Measurements from ENCODE around the gene SHC4. TPM values are rescaled to one million over a fixed set of nuclear protein-coding genes. Genes with fewer than 3 reads are reported as not detected.
A peak's percentile ranks its signal among the peaks of the same experiment; 100 is the strongest.

SHC4 gene
- total and polyA plus RNA-seq, 7 experiments from 2014 or later = 1.2 TPM; not detected in 6

DNA sequence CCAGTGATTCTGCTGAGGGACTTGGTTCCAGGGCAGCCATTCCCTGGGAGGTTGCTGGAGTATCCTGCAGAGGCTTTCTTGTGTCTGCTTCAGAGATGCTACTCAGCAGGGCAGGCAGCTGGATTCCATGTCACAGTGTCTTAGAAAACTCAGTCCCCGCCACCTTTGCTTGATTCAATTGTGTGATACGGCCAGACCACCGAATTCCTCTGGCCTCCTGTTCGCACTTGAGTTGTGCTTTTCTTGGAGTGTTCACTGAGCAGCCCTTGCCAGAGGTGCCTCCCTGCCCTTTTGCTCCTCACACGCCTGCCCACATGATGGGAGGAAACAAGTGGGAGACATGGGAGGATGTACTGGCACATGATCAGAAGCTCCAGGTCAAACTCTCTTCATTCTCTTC lies 19.6 kb upstream of the SHC4 start:
- Histone ChIP-seq H3K27me3 (ENCODE audit: control insufficient read depth in 2 of 2, insufficient read depth in 2 of 2, low read length in 2 of 2) (no peaks in the 10 kb centered on the region), H3K9me3 (ENCODE audit: control insufficient read depth in 2 of 3, low read length in 3 of 3) (no peaks in the 10 kb centered on the region), H3K4me1 (ENCODE audit: control insufficient read depth in 2 of 2, insufficient read depth in 2 of 2, low read length in 2 of 2) (no peaks in the 10 kb centered on the region), H3K27ac (ENCODE audit: low read depth, low read length) (no peak overlapping the region), H3K36me3 (ENCODE audit: control insufficient read depth in 2 of 3, insufficient read depth in 3 of 3, low read length in 3 of 3) (no peaks in the 10 kb centered on the region), H3K4me3 (ENCODE audit: low read length) (no peak overlapping the region)
- intact Hi-C loops (cut with micrococcal nuclease) = no loop called here
- Mint-ChIP-seq H3K36me3 (peaks cover 0 to 4% (median 0%) of the 10 kb centered on the region in 5 donors), H3K4me3 (no peak overlapping the region), H3K27ac (no peak overlapping the region), H3K9me3 (no peaks in the 10 kb centered on the region), H3K4me1 (peaks cover 0 to 5% (median 0%) of the 10 kb centered on the region in 7 donors), H3K27me3 (peaks cover 7 to 28% (median 23%) of the 10 kb centered on the region in 5 donors)
- DNase-seq (no peak), ATAC-seq (no peak)
- CTCF ChIA-PET = no interaction called here
- POLR2A ChIA-PET = no interaction called here

DNA sequence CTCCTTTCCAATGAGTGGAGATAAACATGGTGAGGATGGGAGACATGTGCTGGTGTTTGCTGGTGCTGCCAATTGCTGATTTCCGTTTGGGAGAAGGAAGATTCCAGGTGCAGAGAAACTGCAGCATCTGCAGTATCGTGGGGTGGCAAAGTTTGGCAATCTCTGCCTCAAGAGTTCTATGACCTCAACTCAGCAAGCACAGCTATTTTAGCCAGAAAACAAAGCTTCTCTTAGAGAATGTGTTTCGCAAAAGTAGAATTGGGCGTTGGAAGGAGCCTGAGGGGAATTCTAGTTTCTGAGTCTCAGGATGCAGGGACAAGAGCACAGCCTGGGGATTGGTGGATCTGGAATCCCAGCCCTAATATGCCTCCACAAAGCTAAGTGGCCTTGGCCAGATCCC lies 18.2 kb upstream of the SHC4 start:
- no peak overlapping the region for H3K27ac Mint-ChIP-seq

DNA sequence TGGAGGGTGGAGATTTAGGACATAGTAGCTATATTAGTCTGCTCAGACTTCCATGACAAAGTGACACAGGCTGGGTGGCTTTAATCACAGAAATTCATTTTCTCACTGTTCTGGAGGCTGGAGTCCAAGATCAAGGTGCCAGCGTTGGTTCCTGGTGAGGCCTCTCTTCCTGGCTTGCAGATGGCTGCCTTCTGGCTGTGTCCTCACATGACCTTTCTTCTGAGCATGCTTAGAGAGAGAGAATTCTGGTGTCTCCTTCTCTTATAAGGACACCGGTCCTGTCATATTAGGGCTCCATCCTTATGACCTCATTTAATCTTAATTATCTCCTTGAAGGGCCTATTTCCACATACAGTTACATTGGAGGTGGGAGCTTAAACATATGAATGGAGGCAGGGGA lies 14.9 kb upstream of the SHC4 start:
- DNase-seq = no peak
- no peaks in the 10 kb centered on the region for H3K9me3 Mint-ChIP-seq
- CTCF ChIA-PET = interaction anchor here (0.7 kb wide), 1 partner anchor 173 kb away, joined by 3 read pairs; no protein-coding TSS in a partner anchor

More for the DNA sequence above, 18.2 kb upstream of the SHC4 start:
- ATAC-seq (no peak), DNase-seq (no peak)
- Histone ChIP-seq H3K9me3 (ENCODE audit: control insufficient read depth in 2 of 3, low read length in 3 of 3) (no peaks in the 10 kb centered on the region), H3K36me3 (ENCODE audit: control insufficient read depth in 2 of 3, insufficient read depth in 3 of 3, low read length in 3 of 3) (no peaks in the 10 kb centered on the region), H3K27ac (ENCODE audit: low read depth, low read length) (no peak overlapping the region), H3K27me3 (ENCODE audit: control insufficient read depth in 2 of 2, insufficient read depth in 2 of 2, low read length in 2 of 2) (no peaks in the 10 kb centered on the region), H3K4me1 (ENCODE audit: control insufficient read depth in 2 of 2, insufficient read depth in 2 of 2, low read length in 2 of 2) (no peaks in the 10 kb centered on the region), H3K4me3 (ENCODE audit: low read length) (no peak overlapping the region)
- ChIA-PET CTCF (no interaction called here), POLR2A (no interaction called here)
- H3K9me3 Mint-ChIP-seq = no peaks in the 10 kb centered on the region
- H3K36me3 Mint-ChIP-seq = peaks cover 0 to 4% (median 0%) of the 10 kb centered on the region in 5 donors
- intact Hi-C loops (cut with micrococcal nuclease) = no loop called here
- peaks cover 7 to 29% (median 23%) of the 10 kb centered on the region in 5 donors for H3K27me3 Mint-ChIP-seq
- peaks cover 0 to 5% (median 0%) of the 10 kb centered on the region in 7 donors for H3K4me1 Mint-ChIP-seq
- no peak overlapping the region for H3K4me3 Mint-ChIP-seq

DNA sequence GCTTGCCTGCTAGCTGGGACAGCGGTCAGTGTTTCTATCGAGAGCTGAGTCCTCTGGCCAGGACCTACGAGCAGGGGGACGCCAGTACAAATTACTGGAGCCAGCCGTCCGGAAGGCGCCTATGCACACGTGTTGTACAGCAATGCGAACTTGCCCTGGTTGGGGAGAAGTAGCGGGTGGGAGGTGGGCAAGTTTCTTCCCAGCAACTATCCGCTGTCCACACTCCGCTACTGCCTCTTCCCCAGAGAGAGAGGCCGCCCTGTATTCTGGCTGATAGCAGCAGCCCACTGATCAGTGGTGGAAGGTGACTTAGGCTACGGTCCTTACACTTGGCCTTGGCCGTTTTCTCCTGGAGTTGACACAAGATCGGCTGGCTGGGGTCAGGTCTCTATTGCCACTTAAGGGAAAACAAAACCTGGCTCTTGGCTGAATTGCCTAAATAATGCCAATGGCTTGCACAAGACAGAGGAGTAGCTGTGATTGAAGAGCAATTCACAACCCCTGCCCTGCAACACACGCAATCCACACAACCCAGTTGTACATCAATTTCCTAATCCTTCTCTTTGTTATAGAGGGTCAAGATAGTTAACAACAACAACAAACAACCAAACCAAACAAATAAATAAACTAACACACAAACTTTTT lies 12.8 kb upstream of the SHC4 start:
- peaks cover 0 to 10% (median 0%) of the 10 kb centered on the region in 7 donors for H3K4me1 Mint-ChIP-seq
- peak overlapping the region; percentile 58 for H3K4me3 ChIP-seq (ENCODE audit: low read length)

More for the DNA sequence above, 14.9 kb upstream of the SHC4 start:
- POLR2A ChIA-PET = interaction anchor here (1.2 kb wide), 1 partner anchor 176 kb away, joined by 3 read pairs; the partner anchor contains the start of gene COPS2
- no peaks in the 10 kb centered on the region for H3K9me3 ChIP-seq (ENCODE audit: control insufficient read depth in 2 of 3, low read length in 3 of 3)
- no peaks in the 10 kb centered on the region for H3K27me3 ChIP-seq (ENCODE audit: control insufficient read depth in 2 of 2, insufficient read depth in 2 of 2, low read length in 2 of 2)
- H3K36me3 Mint-ChIP-seq = peaks cover 0 to 4% (median 0%) of the 10 kb centered on the region in 5 donors
- intact Hi-C loops (cut with micrococcal nuclease) = no loop called here
- no peaks in the 10 kb centered on the region for H3K36me3 ChIP-seq (ENCODE audit: control insufficient read depth in 2 of 3, insufficient read depth in 3 of 3, low read length in 3 of 3)
- peaks cover 3 to 4% of the 10 kb centered on the region in 2 donors for H3K4me1 ChIP-seq (ENCODE audit: control insufficient read depth in 2 of 2, insufficient read depth in 2 of 2, low read length in 2 of 2)
- no peak overlapping the region for H3K27ac ChIP-seq (ENCODE audit: low read depth, low read length)
- peak overlapping the region in 1 of 9 donors; percentile 42 for H3K27ac Mint-ChIP-seq
- no peak overlapping the region for H3K4me3 Mint-ChIP-seq
- no peak for ATAC-seq
- no peak overlapping the region for H3K4me3 ChIP-seq (ENCODE audit: low read length)
- H3K4me1 Mint-ChIP-seq = peaks cover 0 to 10% (median 0%) of the 10 kb centered on the region in 7 donors
- H3K27me3 Mint-ChIP-seq = peaks cover 7 to 36% (median 23%) of the 10 kb centered on the region in 5 donors

DNA sequence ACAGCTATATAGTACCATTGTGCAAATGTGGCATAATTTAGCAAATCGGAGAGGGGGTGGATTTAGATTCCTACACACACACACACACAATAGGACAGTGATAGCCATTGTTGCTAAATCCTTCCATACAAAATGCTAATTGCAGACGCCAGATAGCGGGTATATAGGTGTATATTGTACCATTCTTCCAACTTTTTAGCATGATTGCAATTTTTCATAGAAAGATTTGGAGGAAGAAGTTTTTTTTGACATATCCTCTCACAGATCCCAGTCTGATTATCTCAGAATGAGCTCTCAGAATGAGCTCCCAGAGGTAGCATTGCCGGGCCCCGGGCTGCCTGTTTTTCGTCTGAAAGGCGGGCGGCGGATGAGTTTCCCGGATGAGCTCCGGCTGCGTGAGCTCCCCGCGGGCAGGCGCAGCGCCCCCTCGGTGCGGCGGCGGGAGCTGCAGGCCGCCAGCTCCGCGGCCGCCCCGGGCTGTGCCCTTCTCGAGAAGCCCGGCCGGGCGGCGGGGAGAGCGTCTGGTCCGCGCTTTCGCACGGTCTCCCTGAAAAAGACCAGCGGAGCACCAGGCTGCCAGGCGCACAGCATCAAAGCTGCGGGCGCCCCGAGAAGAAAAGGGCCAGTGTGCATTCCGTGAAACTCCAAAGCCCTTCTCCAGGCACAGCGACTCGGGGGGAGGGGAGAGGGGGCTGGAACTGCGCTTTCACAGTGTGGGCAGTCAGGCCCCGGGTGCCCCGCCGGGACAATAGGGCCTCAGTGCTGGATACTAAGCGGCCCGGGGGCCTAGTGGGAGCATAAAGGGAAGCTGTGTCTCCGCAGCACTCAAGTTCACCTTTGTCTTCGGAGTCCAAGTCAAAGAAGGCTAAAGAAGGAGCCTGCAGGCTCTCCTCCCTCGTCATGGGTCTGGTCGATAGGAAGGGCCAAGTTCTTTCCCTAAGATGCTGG lies 12.0 kb upstream of the SHC4 start:
- peak overlapping the region; percentile 29 to 75 (median 63) for H3K4me3 Mint-ChIP-seq
- ATAC-seq = peak; percentile 98
- POLR2A ChIA-PET = interaction anchor here (1.1 kb wide), 1 partner anchor 53 kb away, joined by 3 read pairs; no protein-coding TSS in a partner anchor
- Histone ChIP-seq H3K36me3 (ENCODE audit: control insufficient read depth in 2 of 3, insufficient read depth in 3 of 3, low read length in 3 of 3) (no peaks in the 10 kb centered on the region), H3K27me3 (ENCODE audit: control insufficient read depth in 2 of 2, insufficient read depth in 2 of 2, low read length in 2 of 2) (no peaks in the 10 kb centered on the region), H3K27ac (ENCODE audit: low read depth, low read length) (no peak overlapping the region), H3K4me1 (ENCODE audit: control insufficient read depth in 2 of 2, insufficient read depth in 2 of 2, low read length in 2 of 2) (peaks cover 3 to 4% of the 10 kb centered on the region in 2 donors), H3K9me3 (ENCODE audit: control insufficient read depth in 2 of 3, low read length in 3 of 3) (no peaks in the 10 kb centered on the region), H3K4me3 (ENCODE audit: low read length) (peak overlapping the region; percentile 58)
- intact Hi-C loops (cut with micrococcal nuclease) = loop anchor here (1.0 to 2.0 kb wide), 4 partner anchors 9 to 113 kb away; partner anchors contain the start of gene EID1 (in 2 of the 2)
- no peaks in the 10 kb centered on the region for H3K9me3 Mint-ChIP-seq
- CTCF ChIA-PET = interaction anchor here (0.7 to 2.8 kb wide), 12 partner anchors 8 to 1974 kb away, joined by 3 to 16 read pairs (median 3); partner anchors contain the start of genes EID1 and SHC4
- peaks cover 0 to 10% (median 0%) of the 10 kb centered on the region in 7 donors for H3K4me1 Mint-ChIP-seq
- H3K27me3 Mint-ChIP-seq = peaks cover 4 to 38% (median 19%) of the 10 kb centered on the region in 5 donors
- peak; percentile 48 to 87 (median 71) for DNase-seq
- no peak overlapping the region for H3K27ac Mint-ChIP-seq
- peaks cover 0 to 4% (median 0%) of the 10 kb centered on the region in 5 donors for H3K36me3 Mint-ChIP-seq

More for the DNA sequence above, 12.8 kb upstream of the SHC4 start:
- Mint-ChIP-seq H3K27ac (no peak overlapping the region), H3K9me3 (no peaks in the 10 kb centered on the region), H3K36me3 (peaks cover 0 to 4% (median 0%) of the 10 kb centered on the region in 5 donors), H3K4me3 (peak overlapping the region; percentile 29 to 72 (median 56)), H3K27me3 (peaks cover 11 to 40% (median 26%) of the 10 kb centered on the region in 5 donors)
- Histone ChIP-seq H3K27ac (ENCODE audit: low read depth, low read length) (no peak overlapping the region), H3K9me3 (ENCODE audit: control insufficient read depth in 2 of 3, low read length in 3 of 3) (no peaks in the 10 kb centered on the region), H3K36me3 (ENCODE audit: control insufficient read depth in 2 of 3, insufficient read depth in 3 of 3, low read length in 3 of 3) (no peaks in the 10 kb centered on the region), H3K4me1 (ENCODE audit: control insufficient read depth in 2 of 2, insufficient read depth in 2 of 2, low read length in 2 of 2) (peaks cover 3 to 4% of the 10 kb centered on the region in 2 donors), H3K27me3 (ENCODE audit: control insufficient read depth in 2 of 2, insufficient read depth in 2 of 2, low read length in 2 of 2) (no peaks in the 10 kb centered on the region)
- DNase-seq (no peak), ATAC-seq (no peak)
- POLR2A ChIA-PET = no interaction called here
- intact Hi-C loops (cut with micrococcal nuclease) = no loop called here
- CTCF ChIA-PET = interaction anchor here (0.8 to 2.8 kb wide), 3 partner anchors 9 to 170 kb away, joined by 3 to 16 read pairs (median 14); no protein-coding TSS in a partner anchor

DNA sequence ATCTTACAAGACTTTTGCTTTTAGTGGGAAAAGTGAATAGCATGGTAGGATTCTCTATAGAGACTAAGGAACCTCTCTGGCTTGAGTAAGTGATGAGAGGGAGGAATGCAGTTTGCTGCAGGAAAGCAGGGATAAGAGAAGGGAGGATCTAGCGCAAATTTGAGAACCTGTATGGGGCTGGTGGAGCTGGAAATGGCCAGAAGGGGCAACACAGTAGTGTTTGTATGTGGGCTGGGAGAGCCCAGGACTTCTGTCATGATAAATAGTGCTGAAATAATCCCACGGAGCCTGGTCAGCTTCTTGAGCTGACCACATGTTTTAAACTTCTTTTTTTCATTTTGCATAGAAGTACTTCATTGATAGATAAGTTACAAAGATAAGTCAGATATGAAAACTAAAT lies 11.2 kb upstream of the SHC4 start:
- Mint-ChIP-seq H3K9me3 (no peaks in the 10 kb centered on the region), H3K4me1 (peaks cover 0 to 10% (median 0%) of the 10 kb centered on the region in 7 donors), H3K27ac (no peak overlapping the region), H3K27me3 (peaks cover 7 to 39% (median 21%) of the 10 kb centered on the region in 5 donors), H3K4me3 (peak overlapping the region in 7 of 10 donors; percentile 2 to 72 (median 25)), H3K36me3 (peaks cover 0 to 4% (median 0%) of the 10 kb centered on the region in 5 donors)
- no peaks in the 10 kb centered on the region for H3K9me3 ChIP-seq (ENCODE audit: control insufficient read depth in 2 of 3, low read length in 3 of 3)
- peaks cover 3 to 4% of the 10 kb centered on the region in 2 donors for H3K4me1 ChIP-seq (ENCODE audit: control insufficient read depth in 2 of 2, insufficient read depth in 2 of 2, low read length in 2 of 2)
- H3K36me3 ChIP-seq (ENCODE audit: control insufficient read depth in 2 of 3, insufficient read depth in 3 of 3, low read length in 3 of 3) = no peaks in the 10 kb centered on the region
- no peak overlapping the region for H3K4me3 ChIP-seq (ENCODE audit: low read length)
- ATAC-seq = no peak
- intact Hi-C loops (cut with micrococcal nuclease) = loop anchor here (1.0 to 2.0 kb wide), 4 partner anchors 9 to 113 kb away; partner anchors contain the start of gene EID1 (in 2 of the 2)
- no peak for DNase-seq
- no peaks in the 10 kb centered on the region for H3K27me3 ChIP-seq (ENCODE audit: control insufficient read depth in 2 of 2, insufficient read depth in 2 of 2, low read length in 2 of 2)
- ChIA-PET POLR2A (interaction anchor here (1.1 kb wide), 1 partner anchor 52 kb away, joined by 3 read pairs; no protein-coding TSS in a partner anchor), CTCF (interaction anchor here (1.1 to 2.8 kb wide), 5 partner anchors 11 to 171 kb away, joined by 3 to 16 read pairs (median 14); partner anchors contain the start of gene SHC4)
- no peak overlapping the region for H3K27ac ChIP-seq (ENCODE audit: low read depth, low read length)
